Measurements from ENCODE around the gene HHAT.

The HHAT gene

DNA sequence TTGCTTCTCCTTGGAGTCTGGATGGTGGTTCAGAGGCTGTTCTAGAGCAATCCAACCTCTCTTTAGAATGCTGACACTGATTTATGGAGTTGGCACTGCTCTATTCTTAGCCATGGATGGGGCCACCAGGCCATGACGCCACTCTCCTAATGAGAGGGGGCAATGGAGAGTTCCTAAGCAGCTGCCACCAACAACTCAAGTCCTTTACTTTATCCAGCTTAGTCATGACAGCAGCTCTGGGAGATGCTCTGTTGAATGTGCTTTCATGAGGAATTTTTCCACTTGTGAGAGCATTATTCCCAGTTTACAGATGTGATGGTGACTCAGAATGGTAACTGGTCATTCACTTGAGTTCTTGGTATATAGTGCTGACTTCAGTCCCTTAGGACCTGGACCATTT, 366.3 kb downstream of the HHAT start:
- DNase-seq = peak; percentile 82

- DNase-seq = no peak
Measured at GRCh38 chr1:210696709-210697108, 368.0 kb downstream of the HHAT start.

DNA sequence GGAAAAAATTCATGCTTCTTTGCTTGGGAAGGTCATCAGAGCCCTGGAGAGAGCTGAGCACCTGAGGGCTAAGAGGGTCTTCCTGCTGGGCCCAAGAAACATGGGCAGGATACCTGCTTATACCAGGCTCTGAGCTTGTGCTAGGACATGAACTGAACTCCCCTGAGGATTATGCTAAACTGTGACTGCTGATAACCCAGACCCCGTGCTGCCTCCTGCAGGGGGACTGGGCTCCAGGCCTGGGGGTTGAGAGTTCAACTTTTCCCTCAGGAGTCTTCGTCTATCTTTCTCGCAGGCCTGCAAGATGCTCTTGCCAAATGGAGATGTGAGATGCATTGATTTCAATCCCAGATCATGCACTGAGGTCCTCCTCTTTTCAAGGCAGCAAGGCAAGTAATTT, 368.5 kb downstream of the HHAT start:
- DNase-seq = no peak

GRCh38 chr1:210698661-210699060, 370.0 kb downstream of the HHAT start:
- no peak for DNase-seq

DNA sequence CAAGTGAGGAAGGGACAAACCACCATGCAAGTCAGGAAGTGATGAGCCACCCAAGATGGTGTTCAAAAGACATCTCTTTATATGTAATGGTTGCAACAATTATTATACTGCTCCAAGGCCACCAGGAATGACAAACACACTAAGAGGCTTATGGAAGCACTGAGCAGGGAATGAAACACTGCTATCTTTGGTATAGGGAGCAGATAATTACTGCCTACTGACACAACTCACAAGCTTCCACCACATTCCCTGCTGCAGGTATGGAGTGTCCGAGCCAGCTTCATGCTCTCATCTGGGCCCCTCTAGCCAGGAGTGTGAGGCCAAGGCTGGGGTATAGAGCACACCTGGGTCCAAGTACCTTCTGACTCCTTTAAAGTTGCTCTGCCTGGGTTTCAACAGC, 371.4 kb downstream of the HHAT start:
- DNase-seq = no peak

GRCh38 chr1:210700511-210700910, 371.8 kb downstream of the HHAT start:
- no peak for DNase-seq

GRCh38 chr1:210702506-210702905, 373.8 kb downstream of the HHAT start:
- no peak for DNase-seq

DNA sequence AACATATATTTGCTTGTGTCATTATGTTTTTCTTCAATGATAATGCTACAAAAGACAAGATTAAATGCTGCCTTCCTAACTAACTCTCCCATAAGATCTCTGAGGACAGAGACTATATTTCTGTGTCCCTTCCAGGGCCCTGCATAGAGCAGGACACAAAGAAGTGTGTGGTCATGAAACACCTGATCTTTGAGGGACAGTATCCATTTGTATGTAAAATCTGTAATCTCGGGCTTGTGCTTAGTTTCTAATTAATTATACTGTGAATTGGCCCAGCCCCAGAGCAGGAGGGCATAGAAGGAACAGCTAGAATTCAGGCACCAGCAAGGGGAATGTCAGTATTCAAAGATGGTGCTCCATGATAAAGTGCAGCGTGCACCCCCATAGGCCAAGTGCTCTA, 374.9 kb downstream of the HHAT start:
- DNase-seq = no peak

GRCh38 chr1:210705086-210705485, 376.4 kb downstream of the HHAT start:
- DNase-seq = no peak

GRCh38 chr1:210706246-210706645, 377.5 kb downstream of the HHAT start:
- no peak for DNase-seq

- DNase-seq = no peak
Measured at GRCh38 chr1:210707300-210708240, 378.9 kb downstream of the HHAT start.

DNA sequence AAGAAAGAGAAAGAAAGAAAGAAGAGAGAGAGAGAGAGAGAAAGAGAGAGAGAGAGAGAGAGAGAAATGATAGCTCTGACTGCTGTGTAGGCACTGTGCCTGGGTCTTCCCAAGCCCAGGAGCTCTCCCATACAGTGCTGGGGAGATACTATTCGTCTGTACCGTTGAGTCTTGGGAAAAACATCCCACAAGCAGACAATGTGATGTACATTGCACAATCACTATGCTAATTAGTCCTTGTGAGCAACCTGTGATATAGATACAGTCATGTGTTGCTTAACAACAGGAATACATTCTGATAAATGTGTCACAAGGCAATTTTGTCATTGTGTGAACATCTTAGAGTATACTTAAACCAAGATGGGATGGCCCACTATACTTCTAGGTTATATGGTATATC, 381.0 kb downstream of the HHAT start:
- no peak for DNase-seq

- peak; percentile 20 for DNase-seq
Measured at GRCh38 chr1:210711825-210712612, 383.3 kb downstream of the HHAT start.

GRCh38 chr1:210715072-210715471, 386.4 kb downstream of the HHAT start:
- no peak for DNase-seq

DNA sequence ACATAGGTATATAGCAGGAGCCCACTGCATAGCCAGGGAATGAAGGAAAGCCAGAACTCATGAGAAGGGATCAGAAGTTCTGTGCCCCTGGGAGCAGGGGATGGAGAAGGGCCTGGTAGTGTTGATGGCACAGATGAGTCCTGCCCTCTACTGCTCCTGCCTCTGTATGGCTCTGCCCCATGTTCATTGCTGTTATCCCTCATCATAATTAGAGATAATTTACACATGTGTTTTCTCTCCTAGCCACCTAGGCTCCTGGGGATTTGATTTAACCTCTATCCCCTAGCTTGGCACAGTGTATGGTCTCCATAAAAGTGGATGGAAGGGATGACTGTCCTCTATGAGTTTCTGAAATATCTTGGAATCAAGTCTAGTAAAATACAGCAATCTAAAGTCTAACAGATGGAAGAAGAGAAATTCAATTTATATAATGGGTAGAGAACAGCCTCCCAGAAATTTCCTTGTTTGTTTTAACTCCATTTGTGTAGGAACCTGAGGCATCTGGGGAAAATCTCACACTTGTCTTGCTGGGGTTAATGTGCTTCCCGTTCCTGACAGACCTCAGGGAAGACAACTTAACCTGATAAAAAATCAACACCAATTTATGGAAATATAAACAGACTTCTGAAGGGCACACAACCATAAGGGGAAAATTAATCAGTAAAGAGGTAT, 393.8 kb downstream of the HHAT start:
- no peak for DNase-seq

DNA sequence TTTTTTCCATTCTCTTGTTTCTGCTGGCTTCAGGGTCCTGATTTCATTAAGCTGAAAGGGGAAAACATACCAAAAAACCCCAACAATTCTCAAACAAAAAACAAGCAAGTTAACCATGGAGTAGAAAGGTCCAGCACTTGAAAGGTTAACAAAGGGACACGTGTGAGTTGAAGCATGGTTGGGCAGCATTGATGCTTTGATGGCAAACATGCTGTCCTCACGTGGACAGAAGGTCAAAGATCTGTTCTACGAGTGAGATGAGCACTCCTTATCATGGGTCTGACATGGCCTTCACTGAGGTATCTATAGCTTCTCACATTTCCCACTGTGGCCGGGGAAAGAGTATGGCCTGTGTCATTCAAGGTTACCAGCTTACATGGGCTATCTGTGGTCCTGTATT, 394.9 kb downstream of the HHAT start:
- no peak for DNase-seq

DNA sequence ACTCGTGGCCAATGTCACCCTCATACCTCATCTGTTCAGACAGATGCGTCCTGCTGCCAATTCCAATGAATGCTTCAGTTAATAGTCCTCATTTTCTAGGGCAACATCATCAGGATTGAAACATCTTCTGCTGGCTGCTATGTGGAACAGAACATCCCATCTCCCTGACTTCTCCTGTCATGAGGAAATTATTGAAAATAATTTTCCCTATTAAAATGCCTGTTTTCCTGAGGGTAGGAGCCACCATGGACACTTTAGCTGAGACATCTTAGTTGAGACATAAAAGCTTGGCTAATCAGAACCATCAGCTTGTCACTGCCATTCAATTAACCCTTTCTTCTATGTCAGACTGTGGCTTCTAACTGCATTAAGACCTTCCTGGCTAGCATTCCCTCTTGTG, 396.1 kb downstream of the HHAT start:
- no peak for DNase-seq
